Thyroid gland (tissue), 4 donors: Measurements from ENCODE around the gene GLYATL1.

Source experiments
- CTCF ChIP-seq, 6 experiments: fragments of 200-600 bp in 3 of 6; fragments of 450-650 bp in 3 of 6; sonication (generic) in 3 of 6; IDR thresholded peaks; one replicate each; pipeline ENCODE4 v1.5.1; 2016 to 2019; ENCODE audit warnings: antibody characterized with exemption in 6 of 6, mild to moderate bottlenecking in 2 of 6, inconsistent platforms in 1 of 6, moderate library complexity in 1 of 6
- POLR2A ChIP-seq, 2 donors: fragments of 450-650 bp; IDR thresholded peaks; one replicate each; pipeline ENCODE4 v1.6.1; 2017; ENCODE audit warnings: antibody characterized with exemption in 2 of 2, mild to moderate bottlenecking in 2 of 2, moderate library complexity in 1 of 2

GRCh38 chr11:58913685-58914084 is 25.6 kb upstream of the GLYATL1 start:
- TF ChIP-seq POLR2A (IDR thresholded peaks at IDR 0.05) (no peak), CTCF (IDR thresholded peaks at IDR 0.05) (no peak)
